Measurements from ENCODE around the gene AGMAT.

DNA sequence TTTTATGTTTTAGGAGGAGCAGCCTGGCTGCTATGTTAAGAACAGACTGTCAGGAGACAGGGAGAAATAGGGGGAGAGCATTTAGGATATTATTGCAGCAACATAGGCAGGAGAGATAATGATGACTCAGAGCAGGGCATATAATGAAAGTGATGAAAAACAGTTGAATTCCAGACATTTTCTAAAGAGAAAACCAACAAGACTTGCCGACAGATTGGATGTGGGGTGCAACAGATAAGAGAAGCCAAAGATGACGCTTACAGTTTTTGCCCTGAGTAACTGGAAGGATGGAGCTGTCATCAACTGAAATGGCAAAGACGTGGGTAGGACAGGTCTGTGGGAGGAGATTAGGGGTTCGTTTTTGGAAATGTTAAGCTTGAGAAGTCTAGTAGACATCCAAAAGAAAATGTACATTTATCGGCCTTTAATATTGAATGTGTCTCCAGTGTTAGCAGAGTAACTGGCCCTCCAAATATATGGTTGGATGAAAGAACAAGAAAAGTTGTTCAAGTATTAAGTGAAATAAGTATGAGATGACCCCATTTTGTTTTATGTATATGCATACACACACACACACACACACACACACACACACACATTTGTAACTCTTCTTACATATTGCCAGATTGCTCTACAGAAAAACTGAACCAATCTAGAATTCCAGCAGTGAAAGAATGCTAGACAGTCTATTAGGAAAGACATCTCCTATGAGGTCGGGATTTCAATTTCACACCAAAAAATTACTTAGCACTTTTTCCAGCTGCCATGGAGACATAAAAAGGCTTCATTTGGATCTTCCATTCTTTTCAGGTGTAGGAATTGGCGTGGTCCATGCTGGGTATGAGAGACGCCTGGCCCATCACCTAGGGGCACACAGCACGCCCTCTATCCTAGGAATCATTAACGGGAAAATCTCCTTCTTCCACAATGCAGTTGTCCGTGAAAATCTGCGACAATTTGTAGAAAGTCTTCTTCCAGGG lies 41.0 kb downstream of the AGMAT start:
- TF ChIP-seq, protein P1, sequence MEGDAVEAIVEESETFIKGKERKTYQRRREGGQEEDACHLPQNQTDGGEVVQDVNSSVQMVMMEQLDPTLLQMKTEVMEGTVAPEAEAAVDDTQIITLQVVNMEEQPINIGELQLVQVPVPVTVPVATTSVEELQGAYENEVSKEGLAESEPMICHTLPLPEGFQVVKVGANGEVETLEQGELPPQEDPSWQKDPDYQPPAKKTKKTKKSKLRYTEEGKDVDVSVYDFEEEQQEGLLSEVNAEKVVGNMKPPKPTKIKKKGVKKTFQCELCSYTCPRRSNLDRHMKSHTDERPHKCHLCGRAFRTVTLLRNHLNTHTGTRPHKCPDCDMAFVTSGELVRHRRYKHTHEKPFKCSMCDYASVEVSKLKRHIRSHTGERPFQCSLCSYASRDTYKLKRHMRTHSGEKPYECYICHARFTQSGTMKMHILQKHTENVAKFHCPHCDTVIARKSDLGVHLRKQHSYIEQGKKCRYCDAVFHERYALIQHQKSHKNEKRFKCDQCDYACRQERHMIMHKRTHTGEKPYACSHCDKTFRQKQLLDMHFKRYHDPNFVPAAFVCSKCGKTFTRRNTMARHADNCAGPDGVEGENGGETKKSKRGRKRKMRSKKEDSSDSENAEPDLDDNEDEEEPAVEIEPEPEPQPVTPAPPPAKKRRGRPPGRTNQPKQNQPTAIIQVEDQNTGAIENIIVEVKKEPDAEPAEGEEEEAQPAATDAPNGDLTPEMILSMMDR (conservative IDR thresholded peaks at IDR 0.05 in 1 of 2, IDR thresholded peaks at IDR 0.05 in 1 of 2; ENCODE audit: low read depth in 1 of 2, low read length in 2 of 2), result no peak
- no peak for TF ChIP-seq EZH2 (IDR thresholded peaks at IDR 0.05; ENCODE audit: low read length, missing control alignments)
